Measurements from ENCODE around the gene LY9.

DNA sequence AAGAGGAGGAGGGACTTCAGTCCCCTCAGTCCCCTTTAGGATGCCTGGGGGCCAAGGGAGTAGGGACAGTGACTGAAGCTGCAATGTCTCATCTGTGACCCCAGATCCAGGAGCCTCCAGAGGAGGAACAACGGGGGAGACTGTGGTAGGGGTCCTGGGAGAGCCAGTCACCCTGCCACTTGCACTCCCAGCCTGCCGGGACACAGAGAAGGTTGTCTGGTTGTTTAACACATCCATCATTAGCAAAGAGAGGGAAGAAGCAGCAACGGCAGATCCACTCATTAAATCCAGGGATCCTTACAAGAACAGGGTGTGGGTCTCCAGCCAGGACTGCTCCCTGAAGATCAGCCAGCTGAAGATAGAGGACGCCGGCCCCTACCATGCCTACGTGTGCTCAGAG, 18.3 kb downstream of the LY9 start:
- TF ChIP-seq CTCF (IDR thresholded peaks at IDR 0.05): no peak
- no peak for TF ChIP-seq POLR2A (IDR thresholded peaks at IDR 0.05)
